GM12878 (cell line): ENCODE results near the gene CCDC170. TPM values are rescaled to one million over a fixed set of nuclear protein-coding genes. Genes with fewer than 3 reads are reported as not detected.

ENCODE experiments used
- BCL11A ChIP-seq: IDR thresholded peaks from 2 replicates; pipeline ENCODE4 v1.6.1; 2011; ENCODE audit warnings: low read depth, low read length
- BMI1 ChIP-seq: fragments of 450-650 bp; IDR thresholded peaks from 2 replicates; pipeline ENCODE4 v1.6.1; 2016; ENCODE audit warnings: mild to moderate bottlenecking, moderate library complexity, borderline replicate concordance
- BRCA1 ChIP-seq: IDR thresholded peaks from 2 replicates; pipeline ENCODE4 v1.6.1; 2011; ENCODE audit warnings: low read depth, low read length, improper control_type of control experiment
- CBX5 ChIP-seq: sonication (generic); IDR thresholded peaks from 2 replicates; pipeline ENCODE4 v1.6.1; 2016; ENCODE audit warnings: low read depth, moderate library complexity, mild to moderate bottlenecking, inconsistent platforms
- CREM ChIP-seq: IDR thresholded peaks from 2 replicates; pipeline ENCODE4 v1.6.1; 2014; ENCODE audit warnings: antibody characterized with exemption, low read depth
- ESRRA ChIP-seq: IDR thresholded peaks from 2 replicates; pipeline ENCODE4 v1.6.1; 2012; ENCODE audit warnings: mild to moderate bottlenecking, low read length, improper control_type of control experiment
- HDAC2 ChIP-seq: fragments of 200-600 bp; sonication (generic); IDR thresholded peaks from 2 replicates; pipeline ENCODE4 v1.6.1; 2017
- IKZF1 ChIP-seq: fragments of 450-650 bp; conservative IDR thresholded peaks from 2 replicates; pipeline ENCODE4 v1.6.1; 2017; ENCODE audit warnings: antibody characterized with exemption, mild to moderate bottlenecking
- IKZF2 ChIP-seq, 2 experiments: fragments of 450-650 bp; IDR thresholded peaks; 2 replicates each; pipeline ENCODE4 v1.6.1; 2017; ENCODE audit warnings: mild to moderate bottlenecking in 2 of 2, moderate library complexity in 2 of 2
- MTA2 ChIP-seq: fragments of 450-650 bp; IDR thresholded peaks from 2 replicates; pipeline ENCODE4 v1.6.1; 2016; ENCODE audit warnings: low read depth, mild to moderate bottlenecking, moderate library complexity
- NFIC ChIP-seq: IDR thresholded peaks from 2 replicates; pipeline ENCODE4 v1.6.1; 2012; ENCODE audit warnings: low read depth, mild to moderate bottlenecking, inconsistent platforms, low read length, moderate library complexity
- PAX5 ChIP-seq: IDR thresholded peaks from 2 replicates; pipeline ENCODE4 v1.6.1; 2011; ENCODE audit warnings: low read depth, low read length, borderline replicate concordance
- POLR2AphosphoS2 ChIP-seq: IDR thresholded peaks from 2 replicates; pipeline ENCODE4 v1.6.1; 2011; ENCODE audit warnings: low read depth, mild to moderate bottlenecking, low read length, improper control_type of control experiment, moderate library complexity
- RCOR1 ChIP-seq: conservative IDR thresholded peaks from 2 replicates; pipeline ENCODE4 v1.6.1; 2012; ENCODE audit warnings: low read depth, low read length, improper control_type of control experiment
- STAT1 ChIP-seq: fragments of 450-650 bp; conservative IDR thresholded peaks from 2 replicates; pipeline ENCODE4 v1.6.1; 2014; ENCODE audit warnings: antibody characterized with exemption, mild to moderate bottlenecking
- TBL1XR1 ChIP-seq: IDR thresholded peaks from 2 replicates; pipeline ENCODE4 v1.6.1; 2012; ENCODE audit warnings: low read depth, low read length, improper control_type of control experiment
- TCF7 ChIP-seq: IDR thresholded peaks from 2 replicates; pipeline ENCODE4 v1.6.1; 2014; ENCODE audit warnings: antibody characterized with exemption, borderline replicate concordance
- YY1 ChIP-seq: IDR thresholded peaks from 2 replicates; pipeline ENCODE4 v1.6.1; 2011; ENCODE audit warnings: low read depth, mild to moderate bottlenecking, low read length
- ZNF24 ChIP-seq: fragments of 450-650 bp; IDR thresholded peaks from 2 replicates; pipeline ENCODE4 v1.6.1; 2017; ENCODE audit warnings: antibody characterized with exemption, mild to moderate bottlenecking
- polyA plus RNA-seq, 11 experiments: library from polyadenylated mRNA; depleted of rRNA in 4 of 11; unstranded in 6 of 11; stranded (reverse) in 5 of 11; fragments of >200 nt; fragmentation: Nextera tagmentation in 4 of 11; fragmentation: Illumina TruSeq in 1 of 11; extraction: Ambion mirVana in 4 of 11; extraction: Trizol in 1 of 11; gene quantifications; 1 replicate in 1 of 11; 2 replicates in 10 of 11; pipeline versions ENCODE4 v1.2.1 to v1.2.3, GENCODE V29; 2011 to 2016; ENCODE audit warnings: inconsistent platforms in 2 of 11, missing spikeins in 2 of 11, low read depth in 1 of 11
- total RNA-seq, 4 experiments: library from RNA; depleted of rRNA in 3 of 4; stranded (reverse); fragments of >200 nt in 3 of 4; fragmentation: Illumina TruSeq in 1 of 4; extraction: Trizol in 1 of 4; gene quantifications; 2 replicates each; pipeline versions ENCODE4 v1.2.1 to v1.2.3, GENCODE V29; 2013 to 2021
- TF ChIP-seq, protein P1 (sequence below): fragments of 450-650 bp; conservative IDR thresholded peaks from 2 replicates; pipeline ENCODE4 v1.6.1; 2017; ENCODE audit warnings: mild to moderate bottlenecking, moderate library complexity
- TF ChIP-seq, protein P2 (sequence below): IDR thresholded peaks from 2 replicates; pipeline ENCODE4 v1.6.1; 2012; ENCODE audit warnings: low read depth, low read length, improper control_type of control experiment
- TF ChIP-seq, protein P3 (sequence below): fragments of 450-650 bp; IDR thresholded peaks from 2 replicates; pipeline ENCODE4 v1.6.1; 2017; ENCODE audit warnings: low read depth, mild to moderate bottlenecking, moderate library complexity
- TF ChIP-seq, protein P4 (sequence below): fragments of 450-650 bp; formaldehyde crosslinking; IDR thresholded peaks from 2 replicates; pipeline ENCODE4 v1.4.0; 2020; ENCODE audit warnings: mild to moderate bottlenecking, moderate library complexity

CCDC170 gene
- total and polyA plus RNA-seq, 10 of the 15 experiments (the other 5 are each of a cell fraction or from before 2014, with no cell fraction given), result not detected

DNA sequence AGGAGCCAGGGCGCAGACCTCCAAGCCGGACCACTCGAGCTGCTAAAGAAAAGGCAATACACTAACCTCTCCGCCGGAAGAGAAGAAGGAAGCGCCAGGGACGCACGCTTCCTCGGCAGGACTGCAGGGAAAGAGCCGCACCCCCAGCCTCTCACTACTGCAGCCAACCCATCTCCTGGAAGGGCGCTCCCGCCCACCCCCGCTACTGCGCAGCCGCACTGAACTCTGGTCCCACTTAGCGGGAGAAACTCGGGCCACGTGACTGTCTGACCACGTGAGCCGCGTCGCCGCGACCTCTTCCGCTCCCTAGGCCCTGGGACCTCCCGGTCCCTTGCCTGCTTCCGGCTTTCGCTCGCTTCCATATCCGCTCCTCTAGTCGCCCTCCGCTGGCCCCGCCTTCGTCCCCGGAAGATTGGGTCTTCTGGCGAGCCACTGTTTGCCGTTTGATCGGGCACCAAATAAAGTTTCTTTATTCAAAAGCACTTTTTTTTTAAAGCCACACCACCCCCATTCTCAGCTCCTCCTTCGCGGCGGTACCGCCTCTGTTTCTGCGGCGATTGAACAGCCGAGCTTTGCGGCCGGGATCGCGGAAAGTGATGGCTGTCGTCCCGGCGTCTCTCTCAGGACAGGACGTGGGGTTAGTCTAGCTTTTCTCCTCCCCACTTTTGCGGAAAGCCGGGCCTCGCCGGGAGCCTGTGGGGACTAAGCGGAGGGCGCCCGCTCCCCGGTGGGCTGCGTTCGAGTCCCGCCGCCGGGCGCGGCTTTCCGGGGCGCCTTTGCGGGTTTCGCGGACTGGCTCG, 41.7 kb upstream of the CCDC170 start, which contains the start of gene RMND1 (continued):
- TF ChIP-seq TCF7 (peak; percentile 81; the same call in 1 of the 2 replicates), IKZF1 (peak; percentile 97), ZNF24 (peak; percentile 19; the same call in 1 of the 2 replicates), PAX5 (no peak), BRCA1 (no peak), POLR2AphosphoS2 (peak; percentile 73; the same call in 1 of the 2 replicates), MTA2 (0 out of 2 replicates have a peak, but pooled peaks have one; percentile 31), NFIC (no peak; the same call in 1 of the 2 replicates), YY1 (peak; percentile 58), BMI1 (no peak), ESRRA (no peak), BCL11A (no peak), CREM (peak; percentile 62; the same call in 1 of the 2 replicates), RCOR1 (0 out of 2 replicates have a peak, but pooled peaks have one; percentile 86), HDAC2 (no peak), TBL1XR1 (no peak), STAT1 (no peak), CBX5 (peak; percentile 76; the same call in 1 of the 2 replicates), IKZF2 (IDR thresholded peaks at IDR 0.05) (peak; percentile 72; a peak in 3 of 4 replicates)
- TF ChIP-seq, protein P1, sequence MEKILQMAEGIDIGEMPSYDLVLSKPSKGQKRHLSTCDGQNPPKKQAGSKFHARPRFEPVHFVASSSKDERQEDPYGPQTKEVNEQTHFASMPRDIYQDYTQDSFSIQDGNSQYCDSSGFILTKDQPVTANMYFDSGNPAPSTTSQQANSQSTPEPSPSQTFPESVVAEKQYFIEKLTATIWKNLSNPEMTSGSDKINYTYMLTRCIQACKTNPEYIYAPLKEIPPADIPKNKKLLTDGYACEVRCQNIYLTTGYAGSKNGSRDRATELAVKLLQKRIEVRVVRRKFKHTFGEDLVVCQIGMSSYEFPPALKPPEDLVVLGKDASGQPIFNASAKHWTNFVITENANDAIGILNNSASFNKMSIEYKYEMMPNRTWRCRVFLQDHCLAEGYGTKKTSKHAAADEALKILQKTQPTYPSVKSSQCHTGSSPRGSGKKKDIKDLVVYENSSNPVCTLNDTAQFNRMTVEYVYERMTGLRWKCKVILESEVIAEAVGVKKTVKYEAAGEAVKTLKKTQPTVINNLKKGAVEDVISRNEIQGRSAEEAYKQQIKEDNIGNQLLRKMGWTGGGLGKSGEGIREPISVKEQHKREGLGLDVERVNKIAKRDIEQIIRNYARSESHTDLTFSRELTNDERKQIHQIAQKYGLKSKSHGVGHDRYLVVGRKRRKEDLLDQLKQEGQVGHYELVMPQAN, result no peak; the same call in none of the 2 replicates
- TF ChIP-seq, protein P2, sequence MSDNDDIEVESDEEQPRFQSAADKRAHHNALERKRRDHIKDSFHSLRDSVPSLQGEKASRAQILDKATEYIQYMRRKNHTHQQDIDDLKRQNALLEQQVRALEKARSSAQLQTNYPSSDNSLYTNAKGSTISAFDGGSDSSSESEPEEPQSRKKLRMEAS, result peak; percentile 98
- TF ChIP-seq, protein P3, sequence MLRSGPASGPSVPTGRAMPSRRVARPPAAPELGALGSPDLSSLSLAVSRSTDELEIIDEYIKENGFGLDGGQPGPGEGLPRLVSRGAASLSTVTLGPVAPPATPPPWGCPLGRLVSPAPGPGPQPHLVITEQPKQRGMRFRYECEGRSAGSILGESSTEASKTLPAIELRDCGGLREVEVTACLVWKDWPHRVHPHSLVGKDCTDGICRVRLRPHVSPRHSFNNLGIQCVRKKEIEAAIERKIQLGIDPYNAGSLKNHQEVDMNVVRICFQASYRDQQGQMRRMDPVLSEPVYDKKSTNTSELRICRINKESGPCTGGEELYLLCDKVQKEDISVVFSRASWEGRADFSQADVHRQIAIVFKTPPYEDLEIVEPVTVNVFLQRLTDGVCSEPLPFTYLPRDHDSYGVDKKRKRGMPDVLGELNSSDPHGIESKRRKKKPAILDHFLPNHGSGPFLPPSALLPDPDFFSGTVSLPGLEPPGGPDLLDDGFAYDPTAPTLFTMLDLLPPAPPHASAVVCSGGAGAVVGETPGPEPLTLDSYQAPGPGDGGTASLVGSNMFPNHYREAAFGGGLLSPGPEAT, result peak; percentile 98
- TF ChIP-seq, protein P4, sequence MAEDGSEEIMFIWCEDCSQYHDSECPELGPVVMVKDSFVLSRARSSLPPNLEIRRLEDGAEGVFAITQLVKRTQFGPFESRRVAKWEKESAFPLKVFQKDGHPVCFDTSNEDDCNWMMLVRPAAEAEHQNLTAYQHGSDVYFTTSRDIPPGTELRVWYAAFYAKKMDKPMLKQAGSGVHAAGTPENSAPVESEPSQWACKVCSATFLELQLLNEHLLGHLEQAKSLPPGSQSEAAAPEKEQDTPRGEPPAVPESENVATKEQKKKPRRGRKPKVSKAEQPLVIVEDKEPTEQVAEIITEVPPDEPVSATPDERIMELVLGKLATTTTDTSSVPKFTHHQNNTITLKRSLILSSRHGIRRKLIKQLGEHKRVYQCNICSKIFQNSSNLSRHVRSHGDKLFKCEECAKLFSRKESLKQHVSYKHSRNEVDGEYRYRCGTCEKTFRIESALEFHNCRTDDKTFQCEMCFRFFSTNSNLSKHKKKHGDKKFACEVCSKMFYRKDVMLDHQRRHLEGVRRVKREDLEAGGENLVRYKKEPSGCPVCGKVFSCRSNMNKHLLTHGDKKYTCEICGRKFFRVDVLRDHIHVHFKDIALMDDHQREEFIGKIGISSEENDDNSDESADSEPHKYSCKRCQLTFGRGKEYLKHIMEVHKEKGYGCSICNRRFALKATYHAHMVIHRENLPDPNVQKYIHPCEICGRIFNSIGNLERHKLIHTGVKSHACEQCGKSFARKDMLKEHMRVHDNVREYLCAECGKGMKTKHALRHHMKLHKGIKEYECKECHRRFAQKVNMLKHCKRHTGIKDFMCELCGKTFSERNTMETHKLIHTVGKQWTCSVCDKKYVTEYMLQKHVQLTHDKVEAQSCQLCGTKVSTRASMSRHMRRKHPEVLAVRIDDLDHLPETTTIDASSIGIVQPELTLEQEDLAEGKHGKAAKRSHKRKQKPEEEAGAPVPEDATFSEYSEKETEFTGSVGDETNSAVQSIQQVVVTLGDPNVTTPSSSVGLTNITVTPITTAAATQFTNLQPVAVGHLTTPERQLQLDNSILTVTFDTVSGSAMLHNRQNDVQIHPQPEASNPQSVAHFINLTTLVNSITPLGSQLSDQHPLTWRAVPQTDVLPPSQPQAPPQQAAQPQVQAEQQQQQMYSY (CRISPR knock-in tag), result no peak
